ENCODE results near the gene ADAM12. TPM values are rescaled to one million over a fixed set of nuclear protein-coding genes. Genes with fewer than 3 reads are reported as not detected.

Gene ADAM12
- total and polyA plus RNA-seq, 10 of the 15 experiments (the other 5 are each of a cell fraction or from before 2014, with no cell fraction given): under 0.01 to 0.62 (median 0.04) TPM; not detected in 5

GRCh38 chr10:126245501-126245900, 142.8 kb downstream of the ADAM12 start:
- BruUV-seq (replicated peaks): no TSS peak
- POLR2A ChIA-PET: no interaction called here

DNA sequence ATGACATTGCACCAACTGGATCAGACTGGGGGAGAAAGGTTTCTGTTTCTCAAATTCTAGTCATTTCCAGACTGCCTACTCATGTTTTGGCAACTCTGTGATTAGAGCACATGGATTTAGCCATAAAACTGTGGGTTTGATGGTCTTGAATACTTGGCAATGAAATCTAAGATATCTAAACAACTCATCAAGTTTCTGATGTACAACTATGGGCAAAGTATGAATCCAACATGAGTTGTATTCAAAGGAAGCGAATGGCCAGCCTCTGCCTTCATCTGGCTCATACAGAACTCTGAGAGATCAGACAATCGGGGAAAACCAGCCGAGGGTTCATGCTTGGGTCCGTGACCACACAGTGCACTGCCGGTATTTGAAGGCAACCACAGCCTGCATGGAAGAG, 144.3 kb downstream of the ADAM12 start:
- POLR2A ChIA-PET: no interaction called here
- H3K9ac ChIP-seq (ENCODE audit: control insufficient read depth, insufficient read depth, low read length): no peak overlapping the region
- H4K20me1 ChIP-seq (ENCODE audit: control insufficient read depth, insufficient read depth): no peaks in the 10 kb centered on the region
- SMC1A ChIA-PET (ENCODE audit: uncharacterized antibody, unreplicated experiment): no interaction called here
- FAIRE-seq: no peak
- CTCF ChIA-PET: no interaction called here
- ATAC-seq: no peak
- in situ Hi-C loops (cut with MboI): no loop called here
- H3K27ac ChIP-seq (ENCODE audit: control insufficient read depth, insufficient read depth): no peak overlapping the region
- H3K4me3 ChIP-seq: no peak overlapping the region
- WGBS (ENCODE audit: insufficient coverage, insufficient replicate concordance, low lambda C conversion rate, missing lambda C conversion rate): 25% methylated on average over 5 of the region's 5 CpGs
- no peaks in the 10 kb centered on the region for H3K4me1 ChIP-seq (ENCODE audit: control insufficient read depth, insufficient read depth, low read length)
- H3K27me3 ChIP-seq (replicated peaks in 1 of 2; ENCODE audit: control insufficient read depth in 2 of 2, insufficient read depth in 2 of 2, low read length in 1 of 2): no peaks in the 10 kb centered on the region
- BruUV-seq (replicated peaks): no TSS peak
- H3K36me3 ChIP-seq (ENCODE audit: control insufficient read depth in 2 of 2, insufficient read depth in 2 of 2, low read length in 1 of 2): no peaks in the 10 kb centered on the region
- H3K79me2 ChIP-seq (ENCODE audit: control insufficient read depth, insufficient read depth, low read length): no peaks in the 10 kb centered on the region
- H3K4me2 ChIP-seq (ENCODE audit: control insufficient read depth, insufficient read depth): no peak overlapping the region
- DNase-seq (ENCODE audit: low read depth, low spot score): no peak
- intact Hi-C loops (cut with micrococcal nuclease; ENCODE audit: unreplicated experiment): no loop called here
- RAD21 ChIA-PET (ENCODE audit: unreplicated experiment): interaction anchor here (0.6 kb wide), 1 partner anchor 869 kb away, joined by 3 read pairs; no protein-coding TSS in a partner anchor
- H2AFZ ChIP-seq (ENCODE audit: control insufficient read depth, low read depth, low read length): no peak overlapping the region
- no peaks in the 10 kb centered on the region for H3K9me3 ChIP-seq (replicated peaks; ENCODE audit: control insufficient read depth, insufficient read depth, low read length)
- TF ChIP-seq PML (IDR thresholded peaks at IDR 0.05; ENCODE audit: low read length) (no peak), SMAD1 (IDR thresholded peaks at IDR 0.05; ENCODE audit: low read depth, partially characterized antibody) (no peak), CHD2 (IDR thresholded peaks at IDR 0.05; ENCODE audit: borderline replicate concordance, low read depth, low read length) (no peak), BHLHE40 (IDR thresholded peaks at IDR 0.05; ENCODE audit: borderline replicate concordance in 1 of 2, low read depth in 2 of 2, low read length in 1 of 2) (no peak), ZBTB33 (IDR thresholded peaks at IDR 0.05) (no peak)

More at GRCh38 chr10:126245501-126245900, 142.8 kb downstream of the ADAM12 start:
- Histone ChIP-seq H3K4me3 (no peak overlapping the region), H4K20me1 (ENCODE audit: control insufficient read depth, insufficient read depth) (no peaks in the 10 kb centered on the region), H3K4me1 (ENCODE audit: control insufficient read depth, insufficient read depth, low read length) (no peaks in the 10 kb centered on the region), H3K36me3 (ENCODE audit: control insufficient read depth in 2 of 2, insufficient read depth in 2 of 2, low read length in 1 of 2) (no peaks in the 10 kb centered on the region), H3K9ac (ENCODE audit: control insufficient read depth, insufficient read depth, low read length) (no peak overlapping the region), H3K9me3 (replicated peaks; ENCODE audit: control insufficient read depth, insufficient read depth, low read length) (no peaks in the 10 kb centered on the region), H3K27ac (ENCODE audit: control insufficient read depth, insufficient read depth) (no peak overlapping the region), H3K27me3 (replicated peaks in 1 of 2; ENCODE audit: control insufficient read depth in 2 of 2, insufficient read depth in 2 of 2, low read length in 1 of 2) (no peaks in the 10 kb centered on the region), H2AFZ (ENCODE audit: control insufficient read depth, low read depth, low read length) (no peak overlapping the region), H3K4me2 (ENCODE audit: control insufficient read depth, insufficient read depth) (no peak overlapping the region), H3K79me2 (ENCODE audit: control insufficient read depth, insufficient read depth, low read length) (no peaks in the 10 kb centered on the region)
- ATAC-seq: no peak
- RAD21 ChIA-PET (ENCODE audit: unreplicated experiment): no interaction called here
- CTCF ChIA-PET: no interaction called here
- no peak for FAIRE-seq
- intact Hi-C loops (cut with micrococcal nuclease; ENCODE audit: unreplicated experiment): no loop called here
- TF ChIP-seq CREB1 (IDR thresholded peaks at IDR 0.05; ENCODE audit: low read depth) (no peak), KAT2A (conservative IDR thresholded peaks at IDR 0.05; ENCODE audit: control insufficient read depth, low read depth, low read length) (no peak), NRF1 (conservative IDR thresholded peaks at IDR 0.05; ENCODE audit: low read depth, low read length) (no peak), EZH2 (IDR thresholded peaks at IDR 0.05; ENCODE audit: borderline replicate concordance, control insufficient read depth, low read depth, low read length) (no peak), ZNF217 (IDR thresholded peaks at IDR 0.05) (no peak), RB1 (IDR thresholded peaks at IDR 0.05; ENCODE audit: borderline replicate concordance) (no peak), SIN3A (IDR thresholded peaks at IDR 0.05; ENCODE audit: low read depth, low read length) (no peak)
- TF ChIP-seq, protein P1, sequence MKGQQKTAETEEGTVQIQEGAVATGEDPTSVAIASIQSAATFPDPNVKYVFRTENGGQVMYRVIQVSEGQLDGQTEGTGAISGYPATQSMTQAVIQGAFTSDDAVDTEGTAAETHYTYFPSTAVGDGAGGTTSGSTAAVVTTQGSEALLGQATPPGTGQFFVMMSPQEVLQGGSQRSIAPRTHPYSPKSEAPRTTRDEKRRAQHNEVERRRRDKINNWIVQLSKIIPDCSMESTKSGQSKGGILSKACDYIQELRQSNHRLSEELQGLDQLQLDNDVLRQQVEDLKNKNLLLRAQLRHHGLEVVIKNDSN (IDR thresholded peaks at IDR 0.05; ENCODE audit: borderline replicate concordance, extremely low read length, insufficient read depth, low read depth, low read length): no peak
- 4% methylated on average over 4 of the region's 4 CpGs for WGBS (ENCODE audit: insufficient coverage, insufficient replicate concordance, low lambda C conversion rate, missing lambda C conversion rate)
- no peak for DNase-seq (ENCODE audit: low read depth, low spot score)
- in situ Hi-C loops (cut with MboI): no loop called here
- SMC1A ChIA-PET (ENCODE audit: uncharacterized antibody, unreplicated experiment): no interaction called here

Measured in GM12878 (cell line).